Breast epithelium (tissue), 4 donors: ENCODE results near the gene KRTCAP2. TPM values are rescaled to one million over a fixed set of nuclear protein-coding genes. Genes with fewer than 3 reads are reported as not detected.
A peak's percentile ranks its signal among the peaks of the same experiment; 100 is the strongest.
"Not testable (repeated sequence)": the region's sequence is repeated elsewhere in the genome, so short reads cannot be mapped to it uniquely, and the experiment has no call there.

Source experiments
- DNase-seq, 2 donors: peaks; one replicate each; pipeline ENCODE4 v3.0.0-alpha.2; 2019; ENCODE audit warnings: low spot score in 2 of 2
- H3K27ac ChIP-seq, 2 donors: fragments of 200-600 bp; sonication (generic) in 1 of 2; one replicate each; pipeline ENCODE4 v1.5.1; 2016 to 2019; ENCODE audit warnings: mild to moderate bottlenecking in 1 of 2
- H3K27me3 ChIP-seq, 2 donors: fragments of 200-600 bp; sonication (generic) in 1 of 2; one replicate each; pipeline versions ENCODE4 v1.5.1 to v1.6.0; 2017 to 2019; ENCODE audit warnings: control low read depth in 1 of 2, mild to moderate bottlenecking in 1 of 2
- H3K36me3 ChIP-seq: fragments of 200-600 bp; one replicate; pipeline ENCODE4 v1.5.1; 2019
- H3K4me1 ChIP-seq, 2 donors: fragments of 200-600 bp; sonication (generic); one replicate each; pipeline ENCODE4 v1.5.1; 2016 to 2019; ENCODE audit warnings: control low read depth in 1 of 2
- H3K4me3 ChIP-seq, 3 donors: fragments of 200-600 bp; sonication (generic); 1 replicate in 2 of 3; 2 replicates in 1 of 3; pipeline ENCODE4 v1.5.1; 2016 to 2019; ENCODE audit warnings: mild to moderate bottlenecking in 3 of 3, moderate library complexity in 2 of 3
- H3K9me3 ChIP-seq, 2 donors: fragments of 200-600 bp; sonication (generic) in 1 of 2; one replicate each; pipeline ENCODE4 v1.5.1; 2016 to 2019; ENCODE audit warnings: control low read depth in 1 of 2
- POLR2A ChIP-seq: fragments of 450-650 bp; IDR thresholded peaks from one replicate; pipeline ENCODE4 v1.6.1; 2016; ENCODE audit warnings: antibody characterized with exemption, mild to moderate bottlenecking, moderate library complexity
- POLR2AphosphoS5 ChIP-seq, 3 donors: sonication (generic); formaldehyde crosslinking; IDR thresholded peaks; one replicate each; pipeline ENCODE4 v1.6.1; 2017; ENCODE audit warnings: antibody characterized with exemption in 3 of 3
- intact Hi-C: fragments of 100-400 bp; cut with DNase I; formaldehyde crosslinking; loops from one replicate; pipeline ENCODE4 v1.15.1; 2023; ENCODE audit warnings: low total_unique reads
- total RNA-seq, 3 donors: library from RNA; depleted of rRNA; stranded (reverse); fragments of >200 nt; gene quantifications; one replicate each; pipeline ENCODE4 v1.1.0, GENCODE V29; 2016
- TF ChIP-seq, protein P1 (sequence below), 3 donors: fragments of 450-650 bp; IDR thresholded peaks; one replicate each; pipeline ENCODE4 v1.5.1; 2016 to 2017; ENCODE audit warnings: antibody characterized with exemption in 3 of 3, mild to moderate bottlenecking in 3 of 3, moderate library complexity in 3 of 3

KRTCAP2 gene
- total RNA-seq, 3 donors from 2014 or later = 104 to 147 (median 131) TPM

DNA sequence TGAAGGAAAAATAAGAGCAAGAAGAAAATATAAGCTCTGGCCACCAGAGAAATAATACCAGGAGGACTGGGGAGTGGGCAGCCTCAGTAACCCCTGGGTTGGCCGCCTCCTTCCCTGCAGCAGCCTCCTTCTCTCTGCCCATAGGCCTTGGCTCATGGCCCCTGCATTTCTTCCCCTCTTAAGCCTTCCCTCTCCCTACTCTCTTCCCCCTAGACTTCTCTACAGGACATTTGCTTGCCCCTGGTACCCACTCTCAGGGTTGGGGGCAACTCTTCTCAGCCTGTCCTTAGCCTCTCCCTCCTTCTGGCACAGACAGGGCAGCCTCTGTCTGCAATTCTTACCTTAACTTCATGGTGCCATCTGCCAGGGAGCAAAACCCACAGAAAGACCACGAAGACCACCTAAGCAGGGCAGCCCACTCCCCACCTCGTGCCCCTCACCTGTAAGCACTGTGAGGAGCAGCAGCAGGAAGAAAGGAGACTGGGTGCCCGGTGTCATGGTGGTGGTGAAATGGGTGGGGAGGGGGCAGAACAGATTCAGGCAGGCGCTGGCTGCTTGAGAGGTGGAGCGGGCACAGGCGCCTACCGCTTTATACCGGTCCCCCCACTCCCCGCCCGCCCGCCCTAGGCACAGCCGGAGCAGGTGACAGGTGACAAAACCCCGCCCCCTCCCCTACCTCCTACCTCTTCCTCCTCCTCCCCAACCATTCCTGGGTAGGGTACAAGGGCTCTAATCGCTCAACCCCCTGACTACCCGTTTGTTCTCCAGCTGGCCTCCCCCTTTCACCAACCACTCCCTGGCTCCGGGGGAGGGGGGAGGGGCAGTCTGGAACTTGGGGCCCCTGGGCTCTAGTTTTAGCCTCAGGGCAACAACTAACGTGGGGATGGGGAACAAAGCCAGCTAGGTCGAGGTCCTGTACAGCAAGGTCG is 19.5 kb upstream of the KRTCAP2 start:
- TF ChIP-seq POLR2A = no peak
- TF ChIP-seq, protein P1, sequence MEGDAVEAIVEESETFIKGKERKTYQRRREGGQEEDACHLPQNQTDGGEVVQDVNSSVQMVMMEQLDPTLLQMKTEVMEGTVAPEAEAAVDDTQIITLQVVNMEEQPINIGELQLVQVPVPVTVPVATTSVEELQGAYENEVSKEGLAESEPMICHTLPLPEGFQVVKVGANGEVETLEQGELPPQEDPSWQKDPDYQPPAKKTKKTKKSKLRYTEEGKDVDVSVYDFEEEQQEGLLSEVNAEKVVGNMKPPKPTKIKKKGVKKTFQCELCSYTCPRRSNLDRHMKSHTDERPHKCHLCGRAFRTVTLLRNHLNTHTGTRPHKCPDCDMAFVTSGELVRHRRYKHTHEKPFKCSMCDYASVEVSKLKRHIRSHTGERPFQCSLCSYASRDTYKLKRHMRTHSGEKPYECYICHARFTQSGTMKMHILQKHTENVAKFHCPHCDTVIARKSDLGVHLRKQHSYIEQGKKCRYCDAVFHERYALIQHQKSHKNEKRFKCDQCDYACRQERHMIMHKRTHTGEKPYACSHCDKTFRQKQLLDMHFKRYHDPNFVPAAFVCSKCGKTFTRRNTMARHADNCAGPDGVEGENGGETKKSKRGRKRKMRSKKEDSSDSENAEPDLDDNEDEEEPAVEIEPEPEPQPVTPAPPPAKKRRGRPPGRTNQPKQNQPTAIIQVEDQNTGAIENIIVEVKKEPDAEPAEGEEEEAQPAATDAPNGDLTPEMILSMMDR (IDR thresholded peaks at IDR 0.05) = no peak
- peak in 1 of 3 donors; percentile 11 for TF ChIP-seq POLR2AphosphoS5 (IDR thresholded peaks at IDR 0.05)
- Histone ChIP-seq H3K4me3 (peak overlapping the region; percentile 53 to 73 (median 62)), H3K4me1 (no peaks in the 10 kb centered on the region)

DNA sequence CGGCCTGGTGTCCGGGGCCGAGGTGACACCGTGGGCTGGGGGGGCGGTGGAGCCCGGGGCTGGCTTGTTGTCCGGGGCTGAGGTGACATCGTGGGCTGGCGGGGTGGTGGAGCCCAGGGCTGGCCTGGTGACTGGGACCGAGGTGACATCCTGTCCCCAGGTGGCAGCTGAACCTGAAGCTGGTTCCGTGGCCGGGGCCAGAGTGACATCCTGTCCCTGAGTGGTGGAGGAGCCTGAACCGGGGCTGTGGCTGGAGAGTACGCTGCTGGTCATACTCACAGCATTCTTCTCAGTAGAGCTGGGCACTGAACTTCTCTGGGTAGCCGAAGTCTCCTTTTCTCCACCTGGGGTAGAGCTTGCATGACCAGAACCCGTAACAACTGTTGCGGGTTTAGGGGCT is 18.8 kb upstream of the KRTCAP2 start:
- no peaks in the 10 kb centered on the region for H3K9me3 ChIP-seq
- H3K4me1 ChIP-seq = no peaks in the 10 kb centered on the region
- H3K27ac ChIP-seq = peak overlapping the region; percentile 98
- H3K36me3 ChIP-seq = no peaks in the 10 kb centered on the region
- H3K4me3 ChIP-seq = peak overlapping the region in 2 of 3 donors; percentile 62 to 73
- intact Hi-C loops = no loop called here
- H3K27me3 ChIP-seq = no peaks in the 10 kb centered on the region
- TF ChIP-seq POLR2A (no peak), POLR2AphosphoS5 (IDR thresholded peaks at IDR 0.05) (no peak)
- TF ChIP-seq, protein P1 (IDR thresholded peaks at IDR 0.05) = no peak
- DNase-seq = no peak

More for the DNA sequence above, 19.5 kb upstream of the KRTCAP2 start:
- Histone ChIP-seq H3K27me3 (no peaks in the 10 kb centered on the region), H3K27ac (peak overlapping the region; percentile 98), H3K36me3 (no peaks in the 10 kb centered on the region), H3K9me3 (no peaks in the 10 kb centered on the region)
- peak; percentile 81 to 82 for DNase-seq
- intact Hi-C loops = no loop called here

DNA sequence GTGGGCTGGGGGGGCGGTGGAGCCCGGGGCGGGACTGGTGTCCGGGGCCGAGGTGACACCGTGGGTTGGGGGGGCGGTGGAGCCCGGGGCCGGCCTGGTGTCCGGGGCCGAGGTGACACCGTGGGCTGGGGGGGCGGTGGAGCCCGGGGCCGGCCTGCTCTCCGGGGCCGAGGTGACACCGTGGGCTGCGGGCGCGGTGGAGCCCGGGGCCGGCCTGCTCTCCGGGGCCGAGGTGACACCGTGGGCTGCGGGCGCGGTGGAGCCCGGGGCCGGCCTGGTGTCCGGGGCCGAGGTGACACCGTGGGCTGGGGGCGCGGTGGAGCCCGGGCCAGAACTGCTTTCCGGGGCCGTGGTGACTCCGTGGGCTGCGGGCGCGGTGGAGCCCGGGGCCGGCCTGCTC is 16.8 kb upstream of the KRTCAP2 start:
- DNase-seq, intact Hi-C loops, H3K36me3 ChIP-seq, H3K9me3 ChIP-seq, H3K27me3 ChIP-seq: not testable (repeated sequence)
- peaks cover 0 to 14% of the 10 kb centered on the region in 2 donors for H3K4me1 ChIP-seq
- H3K27ac ChIP-seq = peak overlapping the region; percentile 76 to 78
- peak overlapping the region in 2 of 3 donors; percentile 23 to 60 for H3K4me3 ChIP-seq

DNA sequence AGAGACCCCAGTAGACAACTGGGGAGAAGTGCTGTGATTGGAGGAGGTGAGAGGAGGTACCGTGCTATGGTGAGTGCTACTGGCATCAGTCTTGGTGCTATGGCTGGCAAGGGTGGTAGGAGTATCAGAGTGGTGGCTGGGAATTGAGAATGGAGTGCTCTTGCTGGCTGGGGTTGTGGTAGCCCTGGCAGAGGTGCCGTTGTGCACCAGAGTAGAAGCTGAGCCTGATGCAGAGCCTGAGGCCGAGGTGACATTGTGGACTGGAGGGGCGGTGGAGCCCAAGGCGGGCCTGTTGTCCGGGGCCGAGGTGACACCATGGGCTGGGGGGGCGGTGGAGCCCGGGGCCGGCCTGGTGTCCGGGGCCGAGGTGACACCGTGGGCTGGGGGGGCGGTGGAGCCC is 15.2 kb upstream of the KRTCAP2 start:
- intact Hi-C loops = no loop called here

DNA sequence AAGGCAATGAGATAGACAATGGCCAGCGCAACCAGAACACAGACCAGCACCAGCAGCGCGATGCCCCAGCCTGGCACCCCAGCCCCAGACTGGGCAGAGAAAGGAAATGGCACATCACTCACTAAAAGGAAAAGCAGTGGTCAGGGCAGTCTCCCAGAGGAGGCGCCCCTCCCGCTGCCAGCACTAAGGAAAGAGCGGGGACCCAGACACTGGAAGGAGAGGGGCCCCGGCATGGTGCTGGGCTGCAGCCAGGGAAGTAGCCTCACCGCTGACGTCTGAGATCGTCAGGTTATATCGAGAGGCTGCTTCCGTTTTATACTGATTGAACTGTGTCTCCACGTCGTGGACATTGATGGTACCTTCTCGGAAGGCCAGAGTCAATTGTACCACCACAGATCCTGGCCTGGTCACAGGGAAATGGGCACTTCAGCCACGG is 14.4 kb upstream of the KRTCAP2 start:
- H3K4me1 ChIP-seq = peaks cover 0 to 14% of the 10 kb centered on the region in 2 donors
- H3K27me3 ChIP-seq = no peaks in the 10 kb centered on the region
- H3K4me3 ChIP-seq = no peak overlapping the region
- H3K36me3 ChIP-seq = no peaks in the 10 kb centered on the region
- no peak for DNase-seq
- peak overlapping the region; percentile 87 to 91 for H3K27ac ChIP-seq
- TF ChIP-seq, protein P1 (IDR thresholded peaks at IDR 0.05) = no peak
- TF ChIP-seq POLR2A (no peak), POLR2AphosphoS5 (IDR thresholded peaks at IDR 0.05) (no peak)
- intact Hi-C loops = no loop called here
- H3K9me3 ChIP-seq = no peaks in the 10 kb centered on the region

More for the DNA sequence above, 15.2 kb upstream of the KRTCAP2 start:
- TF ChIP-seq, protein P1 (IDR thresholded peaks at IDR 0.05) = no peak
- TF ChIP-seq POLR2A (no peak), POLR2AphosphoS5 (IDR thresholded peaks at IDR 0.05) (no peak)
- no peak overlapping the region for H3K4me3 ChIP-seq
- no peaks in the 10 kb centered on the region for H3K27me3 ChIP-seq
- peak overlapping the region in 1 of 2 donors; percentile 91 for H3K27ac ChIP-seq
- peaks cover 0 to 14% of the 10 kb centered on the region in 2 donors for H3K4me1 ChIP-seq
- no peak for DNase-seq
- no peaks in the 10 kb centered on the region for H3K9me3 ChIP-seq
- no peaks in the 10 kb centered on the region for H3K36me3 ChIP-seq
